Measurements from ENCODE around the gene PDK1. TPM values are rescaled to one million over a fixed set of nuclear protein-coding genes. Genes with fewer than 3 reads are reported as not detected.
"Not testable (repeated sequence)": the region's sequence is repeated elsewhere in the genome, so short reads cannot be mapped to it uniquely, and the experiment has no call there.

PDK1 gene
- total and polyA plus RNA-seq, 2 donors from 2014 or later: 4.6 to 19.2 TPM

DNA sequence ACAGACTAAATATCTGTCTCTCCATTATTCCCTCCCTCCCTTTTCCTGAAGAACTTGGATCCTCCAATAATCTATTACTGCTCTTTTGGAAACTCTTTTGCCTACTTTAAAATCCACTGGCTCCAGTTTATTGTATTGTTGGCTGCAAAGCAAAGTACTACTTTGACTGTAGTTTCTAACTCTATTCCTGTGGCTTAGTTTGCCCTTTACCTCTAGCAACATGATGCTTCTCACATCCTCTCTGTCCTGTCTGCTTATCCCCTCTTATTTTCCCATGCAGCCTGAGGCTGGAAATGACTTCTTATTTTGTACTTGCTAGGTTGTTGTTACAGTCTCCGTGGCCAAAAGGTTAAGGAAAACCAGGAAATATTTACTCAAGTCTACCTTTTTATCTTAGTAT, 26.8 kb downstream of the PDK1 start:
- TF ChIP-seq, protein P1, sequence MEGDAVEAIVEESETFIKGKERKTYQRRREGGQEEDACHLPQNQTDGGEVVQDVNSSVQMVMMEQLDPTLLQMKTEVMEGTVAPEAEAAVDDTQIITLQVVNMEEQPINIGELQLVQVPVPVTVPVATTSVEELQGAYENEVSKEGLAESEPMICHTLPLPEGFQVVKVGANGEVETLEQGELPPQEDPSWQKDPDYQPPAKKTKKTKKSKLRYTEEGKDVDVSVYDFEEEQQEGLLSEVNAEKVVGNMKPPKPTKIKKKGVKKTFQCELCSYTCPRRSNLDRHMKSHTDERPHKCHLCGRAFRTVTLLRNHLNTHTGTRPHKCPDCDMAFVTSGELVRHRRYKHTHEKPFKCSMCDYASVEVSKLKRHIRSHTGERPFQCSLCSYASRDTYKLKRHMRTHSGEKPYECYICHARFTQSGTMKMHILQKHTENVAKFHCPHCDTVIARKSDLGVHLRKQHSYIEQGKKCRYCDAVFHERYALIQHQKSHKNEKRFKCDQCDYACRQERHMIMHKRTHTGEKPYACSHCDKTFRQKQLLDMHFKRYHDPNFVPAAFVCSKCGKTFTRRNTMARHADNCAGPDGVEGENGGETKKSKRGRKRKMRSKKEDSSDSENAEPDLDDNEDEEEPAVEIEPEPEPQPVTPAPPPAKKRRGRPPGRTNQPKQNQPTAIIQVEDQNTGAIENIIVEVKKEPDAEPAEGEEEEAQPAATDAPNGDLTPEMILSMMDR (IDR thresholded peaks at IDR 0.05; ENCODE audit: borderline replicate concordance, extremely low read depth, insufficient read depth): no peak
- H3K4me3 ChIP-seq (ENCODE audit: low read length in 3 of 3): no peak overlapping the region
- no peaks in the 10 kb centered on the region for H3K4me1 ChIP-seq (ENCODE audit: control insufficient read depth in 2 of 3, insufficient read depth in 2 of 3, low read depth in 1 of 3, low read length in 3 of 3)
- intact Hi-C loops (cut with DNase I): no loop called here
- FAIRE-seq (no peak), DNase-seq (no peak)
- peaks cover 0 to 13% (median 0%) of the 10 kb centered on the region in 3 donors for H3K9me3 ChIP-seq (ENCODE audit: control insufficient read depth in 2 of 3, insufficient read depth in 1 of 3, low read length in 3 of 3)
- H3K36me3 ChIP-seq (ENCODE audit: control insufficient read depth in 2 of 3, insufficient read depth in 3 of 3, low read length in 3 of 3): no peaks in the 10 kb centered on the region
- no peaks in the 10 kb centered on the region for H3K27me3 ChIP-seq (ENCODE audit: control insufficient read depth, insufficient read depth, low read length)
- H3K9ac ChIP-seq (ENCODE audit: low read length in 3 of 3): no peak overlapping the region
- no peak overlapping the region for H3K27ac ChIP-seq (ENCODE audit: low read depth in 2 of 2, low read length in 2 of 2)

DNA sequence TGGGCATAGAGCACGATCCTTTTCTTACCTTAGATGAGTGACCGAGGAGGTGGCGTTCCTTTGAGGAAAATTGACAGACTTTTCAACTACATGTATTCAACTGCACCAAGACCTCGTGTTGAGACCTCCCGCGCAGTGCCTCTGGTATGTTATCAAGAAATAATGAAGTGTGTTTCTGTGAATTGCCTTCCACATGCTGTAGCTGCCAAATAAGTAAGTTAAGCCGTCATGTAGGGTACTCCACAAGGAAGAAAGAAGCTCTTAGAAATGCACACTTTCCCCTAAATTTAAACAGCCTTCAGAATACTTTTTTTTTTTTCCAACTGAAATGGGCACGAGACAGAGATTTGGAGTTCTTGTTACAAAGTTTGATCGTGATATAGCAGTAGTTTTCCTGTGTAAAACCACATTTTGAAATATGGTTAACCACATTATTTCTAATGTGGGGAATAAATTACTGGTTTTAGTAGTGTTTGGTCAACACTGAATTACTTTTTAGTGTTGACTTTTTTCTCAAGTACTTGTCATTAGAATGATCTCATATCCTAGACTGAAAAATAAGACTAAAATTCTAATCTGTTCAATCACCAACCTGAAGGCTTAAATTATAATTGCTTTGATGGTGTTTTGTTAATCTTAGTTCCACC, 30.5 kb downstream of the PDK1 start:
- Histone ChIP-seq H3K4me1 (ENCODE audit: control insufficient read depth in 2 of 3, insufficient read depth in 2 of 3, low read depth in 1 of 3, low read length in 3 of 3) (no peaks in the 10 kb centered on the region), H3K27ac (ENCODE audit: low read depth in 2 of 2, low read length in 2 of 2) (no peak overlapping the region), H3K27me3 (ENCODE audit: control insufficient read depth, insufficient read depth, low read length) (no peaks in the 10 kb centered on the region), H3K36me3 (ENCODE audit: control insufficient read depth in 2 of 3, insufficient read depth in 3 of 3, low read length in 3 of 3) (no peaks in the 10 kb centered on the region), H3K9ac (ENCODE audit: low read length in 3 of 3) (no peak overlapping the region), H3K9me3 (ENCODE audit: control insufficient read depth in 2 of 3, insufficient read depth in 1 of 3, low read length in 3 of 3) (no peaks in the 10 kb centered on the region), H3K4me3 (ENCODE audit: low read length in 3 of 3) (no peak overlapping the region)
- DNase-seq: no peak
- FAIRE-seq: no peak
- TF ChIP-seq, protein P1 (IDR thresholded peaks at IDR 0.05; ENCODE audit: borderline replicate concordance, extremely low read depth, insufficient read depth): no peak
- intact Hi-C loops (cut with DNase I): no loop called here

DNA sequence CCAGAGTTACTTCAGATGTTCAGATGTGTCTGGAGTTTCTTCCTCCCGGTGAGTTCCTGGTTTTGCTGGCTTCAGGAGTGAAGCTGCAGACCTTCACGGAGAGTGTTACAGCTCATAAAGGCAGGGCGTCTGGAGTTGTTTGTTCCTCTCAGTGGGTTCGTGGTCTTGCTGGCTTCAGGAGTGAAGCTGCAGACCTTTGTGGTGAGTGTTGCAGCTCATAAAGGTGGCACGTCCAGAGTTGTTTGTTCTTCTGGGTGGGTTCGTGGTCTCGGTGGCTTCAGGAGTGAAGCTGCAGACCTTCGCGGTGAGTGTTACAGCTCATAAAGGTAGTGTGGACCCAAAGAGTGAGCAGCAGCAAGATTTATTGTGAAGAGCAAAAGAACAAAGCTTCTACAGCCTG, 31.3 kb downstream of the PDK1 start:
- H3K9me3 ChIP-seq (ENCODE audit: control insufficient read depth in 2 of 3, insufficient read depth in 1 of 3, low read length in 3 of 3); H3K27ac ChIP-seq (ENCODE audit: low read depth in 2 of 2, low read length in 2 of 2); H3K27me3 ChIP-seq (ENCODE audit: control insufficient read depth, insufficient read depth, low read length); intact Hi-C loops (cut with DNase I); H3K4me3 ChIP-seq (ENCODE audit: low read length in 3 of 3); FAIRE-seq; H3K36me3 ChIP-seq (ENCODE audit: control insufficient read depth in 2 of 3, insufficient read depth in 3 of 3, low read length in 3 of 3); DNase-seq; H3K9ac ChIP-seq (ENCODE audit: low read length in 3 of 3); H3K4me1 ChIP-seq (ENCODE audit: control insufficient read depth in 2 of 3, insufficient read depth in 2 of 3, low read depth in 1 of 3, low read length in 3 of 3): not testable (repeated sequence)

DNA sequence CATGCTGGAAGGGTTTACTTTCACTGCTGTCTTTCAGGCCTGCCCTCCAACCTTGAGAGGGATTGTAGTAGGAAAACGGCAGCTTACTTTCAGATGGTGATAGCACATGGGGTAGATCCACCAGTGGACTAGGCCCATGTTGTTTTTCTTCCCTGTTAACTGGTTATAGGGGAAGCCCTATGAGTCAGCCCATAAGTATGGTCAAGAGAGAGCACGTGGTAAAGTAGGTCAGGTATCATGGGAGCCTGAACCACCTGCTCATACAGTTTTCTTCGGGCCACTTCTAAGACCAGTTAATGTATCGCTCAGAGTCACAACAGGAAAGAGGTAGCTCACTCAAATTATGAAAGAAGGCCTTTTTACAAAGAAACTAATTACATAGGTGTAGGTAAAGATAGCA, 33.0 kb downstream of the PDK1 start:
- Histone ChIP-seq H3K4me1 (ENCODE audit: control insufficient read depth in 2 of 3, insufficient read depth in 2 of 3, low read depth in 1 of 3, low read length in 3 of 3) (no peaks in the 10 kb centered on the region), H3K9ac (ENCODE audit: low read length in 3 of 3) (no peak overlapping the region), H3K4me3 (ENCODE audit: low read length in 3 of 3) (no peak overlapping the region), H3K36me3 (ENCODE audit: control insufficient read depth in 2 of 3, insufficient read depth in 3 of 3, low read length in 3 of 3) (no peaks in the 10 kb centered on the region), H3K9me3 (ENCODE audit: control insufficient read depth in 2 of 3, insufficient read depth in 1 of 3, low read length in 3 of 3) (no peaks in the 10 kb centered on the region), H3K27ac (ENCODE audit: low read depth in 2 of 2, low read length in 2 of 2) (no peak overlapping the region), H3K27me3 (ENCODE audit: control insufficient read depth, insufficient read depth, low read length) (no peaks in the 10 kb centered on the region)
- no peak for DNase-seq
- FAIRE-seq: no peak
- intact Hi-C loops (cut with DNase I): no loop called here
- TF ChIP-seq, protein P1 (IDR thresholded peaks at IDR 0.05; ENCODE audit: borderline replicate concordance, extremely low read depth, insufficient read depth): no peak

DNA sequence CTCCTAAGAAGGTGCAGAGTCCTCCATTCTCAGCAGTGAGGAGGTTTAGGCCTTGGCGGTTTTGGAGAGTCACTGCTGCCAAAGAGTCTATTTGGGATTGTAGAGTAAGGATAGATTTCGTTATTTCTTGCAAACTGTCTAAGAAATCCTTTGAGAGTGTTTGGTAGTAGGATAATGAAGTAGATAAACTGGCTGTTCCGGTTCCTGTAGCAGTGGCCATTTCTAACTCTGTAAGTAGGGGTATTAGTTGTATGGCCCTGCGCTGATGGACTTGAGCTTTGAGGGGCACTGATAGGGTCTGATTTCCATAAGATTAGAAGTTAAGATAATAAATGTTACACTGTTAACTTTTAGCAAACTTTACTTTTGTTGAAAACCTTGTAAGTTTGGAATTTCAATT, 35.5 kb downstream of the PDK1 start:
- H3K27me3 ChIP-seq (ENCODE audit: control insufficient read depth, insufficient read depth, low read length); intact Hi-C loops (cut with DNase I); FAIRE-seq; H3K36me3 ChIP-seq (ENCODE audit: control insufficient read depth in 2 of 3, insufficient read depth in 3 of 3, low read length in 3 of 3); DNase-seq; H3K27ac ChIP-seq (ENCODE audit: low read depth in 2 of 2, low read length in 2 of 2); H3K4me3 ChIP-seq (ENCODE audit: low read length in 3 of 3); H3K9ac ChIP-seq (ENCODE audit: low read length in 3 of 3); H3K9me3 ChIP-seq (ENCODE audit: control insufficient read depth in 2 of 3, insufficient read depth in 1 of 3, low read length in 3 of 3); H3K4me1 ChIP-seq (ENCODE audit: control insufficient read depth in 2 of 3, insufficient read depth in 2 of 3, low read depth in 1 of 3, low read length in 3 of 3): not testable (repeated sequence)

DNA sequence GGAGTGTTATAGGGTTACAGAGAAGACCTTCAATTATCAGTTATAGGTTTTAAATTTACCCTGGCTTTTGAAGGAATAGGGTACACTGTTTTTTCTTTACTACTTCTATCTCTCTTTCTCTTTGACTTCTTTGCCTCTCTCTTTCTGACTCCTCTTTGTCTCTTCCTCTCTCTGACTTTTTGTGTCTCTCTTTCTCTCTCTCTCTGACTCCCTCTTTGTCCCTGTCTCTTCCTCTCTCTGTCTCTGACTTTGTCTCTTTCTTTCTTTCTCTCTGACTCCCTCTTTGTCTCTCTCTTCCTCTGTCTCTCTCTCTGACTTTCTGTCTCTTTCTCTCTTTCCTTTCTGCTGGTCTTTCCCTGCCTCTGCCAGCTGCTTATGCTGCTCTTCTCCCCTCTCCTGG, 36.3 kb downstream of the PDK1 start:
- FAIRE-seq; H3K36me3 ChIP-seq (ENCODE audit: control insufficient read depth in 2 of 3, insufficient read depth in 3 of 3, low read length in 3 of 3): not testable (repeated sequence)

More for the DNA sequence above, 36.3 kb downstream of the PDK1 start:
- H3K9me3 ChIP-seq (ENCODE audit: control insufficient read depth in 2 of 3, insufficient read depth in 1 of 3, low read length in 3 of 3); H3K27me3 ChIP-seq (ENCODE audit: control insufficient read depth, insufficient read depth, low read length); DNase-seq; H3K4me1 ChIP-seq (ENCODE audit: control insufficient read depth in 2 of 3, insufficient read depth in 2 of 3, low read depth in 1 of 3, low read length in 3 of 3); intact Hi-C loops (cut with DNase I); H3K9ac ChIP-seq (ENCODE audit: low read length in 3 of 3); H3K4me3 ChIP-seq (ENCODE audit: low read length in 3 of 3); H3K27ac ChIP-seq (ENCODE audit: low read depth in 2 of 2, low read length in 2 of 2): not testable (repeated sequence)
